HT1080 (cell line): ENCODE data around the gene CALD1. TPM values are rescaled to one million over a fixed set of nuclear protein-coding genes. Genes with fewer than 3 reads are reported as not detected.
A peak's percentile ranks its signal among the peaks of the same experiment; 100 is the strongest.

ENCODE experiments used
- DNase-seq: peaks from one replicate; pipeline ENCODE4 v3.0.0-alpha.2; 2015; ENCODE audit warnings: low read depth
- total RNA-seq: library from RNA; depleted of rRNA; stranded (reverse); fragments of >200 nt; shearing (Covaris generic); gene quantifications from 2 replicates; pipeline ENCODE4 v1.2.3, GENCODE V29; 2014

The CALD1 gene
- total RNA-seq, 1 experiment from 2014 or later: 57.3 TPM

GRCh38 chr7:134787064-134787463 is 7.6 kb downstream of the CALD1 start:
- DNase-seq: no peak

DNA sequence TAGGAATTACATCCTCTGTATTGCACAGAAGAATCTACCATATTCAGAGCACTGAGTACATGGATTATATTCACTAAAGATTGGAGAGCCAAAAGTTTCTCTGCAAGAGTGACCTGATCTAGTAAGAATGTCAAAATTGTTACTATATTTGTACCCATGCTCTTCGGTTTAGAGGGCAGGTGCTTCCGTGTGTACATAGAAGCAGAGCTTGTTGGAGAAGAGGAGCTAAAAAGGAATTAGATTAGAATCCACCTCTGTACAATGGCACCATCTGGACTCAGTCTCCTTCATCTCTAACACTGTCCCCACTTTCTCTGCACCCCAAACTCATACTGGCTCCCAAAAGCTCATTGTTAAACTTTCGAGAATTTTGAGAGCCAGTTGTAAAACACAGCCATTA is 8.3 kb downstream of the CALD1 start:
- no peak for DNase-seq

GRCh38 chr7:134788191-134788590 is 8.8 kb downstream of the CALD1 start:
- no peak for DNase-seq

DNA sequence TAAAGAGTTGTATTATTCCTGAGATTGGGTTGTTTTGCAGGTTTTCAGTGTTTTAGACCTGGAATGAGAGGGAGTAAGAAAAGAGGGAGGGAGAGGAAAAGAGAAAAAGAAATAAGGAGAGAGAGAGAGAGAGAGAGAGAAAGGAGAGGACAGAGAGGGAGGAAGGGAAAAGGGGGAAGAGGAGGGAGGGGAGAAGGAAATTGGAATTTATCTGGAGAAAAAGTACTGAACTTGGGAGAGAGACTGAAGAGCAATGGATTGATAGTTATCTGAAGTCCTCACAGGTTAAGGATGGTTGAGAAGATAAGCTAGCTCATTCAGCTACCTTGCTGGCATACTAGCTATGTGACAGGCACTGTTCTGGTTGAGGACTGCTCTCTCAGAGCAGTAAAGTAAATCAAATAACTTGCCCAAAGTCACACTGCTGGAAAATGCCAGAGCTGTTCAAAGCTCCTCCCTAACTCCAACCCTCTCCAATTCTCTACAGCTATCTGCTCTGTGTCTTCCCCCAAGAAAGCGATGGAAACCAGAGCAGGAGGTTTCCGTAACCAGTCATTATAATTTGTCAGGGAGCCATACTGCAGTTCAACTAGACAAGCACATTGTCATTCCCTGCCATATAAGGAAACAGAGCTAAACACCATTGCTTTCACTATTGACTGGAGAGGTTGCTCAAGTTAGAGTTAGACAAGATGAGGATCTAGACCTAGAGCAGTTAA is 10.7 kb downstream of the CALD1 start:
- no peak for DNase-seq

GRCh38 chr7:134792968-134793367 is 13.5 kb downstream of the CALD1 start:
- DNase-seq: no peak

DNA sequence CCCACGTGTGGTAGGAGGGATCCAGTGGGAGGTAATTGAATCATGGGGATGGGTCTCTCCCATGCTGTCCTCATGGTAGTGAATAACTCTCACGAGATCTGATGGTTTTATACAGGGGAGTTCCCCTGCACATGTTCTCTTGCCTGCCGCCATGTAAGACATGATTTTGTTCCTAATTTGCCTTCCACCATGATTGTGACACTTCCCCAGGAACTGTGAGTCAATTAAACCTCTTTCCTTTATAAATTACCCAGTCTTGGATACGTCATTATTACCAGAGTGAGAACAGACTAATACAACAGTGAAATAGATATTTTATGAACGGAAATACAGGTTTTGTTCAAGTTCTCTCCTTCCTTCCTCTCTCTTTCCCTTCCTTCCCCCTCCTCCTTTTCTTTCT is 15.8 kb downstream of the CALD1 start:
- DNase-seq: no peak

GRCh38 chr7:134798155-134798554 is 18.7 kb downstream of the CALD1 start:
- DNase-seq: no peak

DNA sequence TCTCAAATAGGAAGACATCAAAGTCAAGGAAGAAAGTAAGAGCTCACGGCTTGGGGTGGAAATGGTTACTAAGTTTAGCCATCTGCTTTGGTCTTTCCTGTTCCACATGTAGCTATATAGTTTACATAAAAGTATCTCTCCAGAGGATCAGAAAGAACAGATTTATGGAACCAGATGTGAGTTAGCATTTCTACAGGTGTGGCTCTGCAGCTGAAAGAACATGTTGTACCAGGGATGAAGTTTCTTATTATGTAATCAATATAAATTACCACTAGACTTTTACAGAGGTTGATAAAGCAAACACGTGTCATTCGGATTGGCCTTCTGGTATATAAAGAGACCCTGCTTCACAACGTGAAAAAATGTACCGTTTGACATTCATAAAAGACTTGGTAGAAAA is 19.9 kb downstream of the CALD1 start:
- no peak for DNase-seq

DNA sequence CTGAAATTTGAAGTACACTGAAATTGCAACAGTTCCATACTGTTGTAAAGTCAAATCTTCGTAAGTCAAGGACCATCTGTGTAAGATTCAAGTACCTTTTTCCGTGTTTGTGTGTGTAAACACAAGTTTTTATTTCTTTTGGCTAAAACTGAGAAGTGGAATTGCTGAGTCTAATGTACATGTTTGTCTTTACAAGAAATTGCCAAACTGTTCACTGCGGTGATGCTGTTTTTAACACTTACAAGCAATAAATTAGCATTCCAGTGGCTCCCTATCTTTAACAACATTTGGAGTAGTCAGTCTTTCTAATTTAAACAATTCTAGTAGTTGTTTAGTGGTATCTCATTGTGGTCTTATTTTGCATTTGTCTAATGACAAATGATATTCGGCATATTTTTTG is 23.3 kb downstream of the CALD1 start:
- no peak for DNase-seq

GRCh38 chr7:134804351-134804750 is 24.9 kb downstream of the CALD1 start:
- DNase-seq: peak; percentile 60

DNA sequence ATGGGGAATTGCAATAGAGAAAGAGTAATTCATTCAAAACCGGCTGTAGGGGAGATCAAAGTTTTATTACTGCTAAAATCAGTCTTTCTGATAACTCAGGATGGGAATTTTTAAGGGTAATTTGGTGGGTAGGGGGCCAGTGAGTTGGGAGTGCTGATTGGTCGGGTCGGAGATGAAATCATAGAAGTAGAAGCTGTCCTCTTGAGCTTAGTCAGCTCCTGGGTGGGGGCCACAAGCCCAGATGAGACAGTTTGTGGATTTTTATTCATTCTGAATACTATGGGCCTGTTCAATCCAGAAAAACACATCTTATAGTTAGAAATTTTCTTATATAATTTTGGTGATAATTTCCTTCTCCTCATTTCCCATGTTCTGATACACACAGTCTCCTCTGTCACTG is 25.4 kb downstream of the CALD1 start:
- no peak for DNase-seq

DNA sequence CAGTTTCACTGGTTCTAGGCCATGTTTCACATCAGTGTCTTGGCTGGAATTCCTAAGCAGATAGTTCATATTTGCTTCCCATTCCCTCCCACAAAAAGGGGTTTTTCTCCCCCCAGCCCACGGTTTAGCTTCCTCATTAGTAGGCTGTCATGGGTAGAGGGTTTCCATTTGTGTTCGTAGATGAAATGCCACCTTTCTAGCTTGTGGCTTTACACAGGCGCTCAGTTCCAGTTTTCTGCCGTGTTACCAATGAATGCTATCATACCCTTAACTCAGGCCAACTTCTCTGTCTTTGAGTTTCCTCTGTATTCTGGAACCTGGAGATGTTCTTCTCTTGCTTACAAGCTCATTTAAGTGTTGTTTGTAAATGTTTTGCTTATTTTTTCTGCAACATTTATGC is 26.8 kb downstream of the CALD1 start:
- no peak for DNase-seq

GRCh38 chr7:134809616-134810015 is 30.2 kb downstream of the CALD1 start:
- no peak for DNase-seq

- no peak for DNase-seq
Measured at GRCh38 chr7:134811765-134812164, 32.3 kb downstream of the CALD1 start.

- peak; percentile 46 for DNase-seq
Measured at GRCh38 chr7:134813663-134814396, 34.4 kb downstream of the CALD1 start.

GRCh38 chr7:134814730-134815364 is 35.4 kb downstream of the CALD1 start:
- DNase-seq: no peak

DNA sequence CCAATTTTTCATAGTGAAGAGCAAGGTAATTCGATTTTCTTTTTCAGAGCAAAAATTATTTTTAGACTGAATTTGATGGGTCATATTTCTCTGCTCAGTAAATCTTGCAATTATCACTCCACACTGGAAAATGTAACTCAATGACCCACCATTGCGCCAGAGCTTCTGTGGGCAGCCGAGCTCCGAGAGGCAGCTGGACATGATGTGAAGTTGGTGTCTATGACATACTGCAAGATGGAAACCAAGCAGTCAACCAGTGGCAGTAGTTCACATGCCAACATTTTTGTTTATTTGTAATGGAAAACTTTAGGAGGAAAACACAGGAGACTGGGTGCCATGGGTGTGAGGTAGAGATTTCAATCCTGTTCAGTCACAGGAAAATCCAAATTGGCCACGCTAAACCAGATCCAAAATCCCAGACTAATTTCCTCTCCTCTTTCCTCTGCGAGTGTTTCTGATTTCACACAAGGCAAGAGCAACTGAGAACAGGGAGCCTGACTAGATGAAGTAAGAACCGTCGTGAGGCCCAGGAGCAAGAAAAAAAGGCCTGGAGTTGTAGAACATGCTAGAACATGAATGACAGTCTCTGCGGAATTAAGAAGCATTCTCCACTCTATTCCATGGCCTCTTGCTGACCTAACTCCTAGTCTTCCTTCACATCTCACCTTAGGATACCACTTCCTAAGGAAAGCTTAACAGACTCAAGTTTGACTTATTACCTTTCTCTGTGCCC is 39.3 kb downstream of the CALD1 start:
- DNase-seq: no peak

- no peak for DNase-seq
Measured at GRCh38 chr7:134819401-134819800, 40.0 kb downstream of the CALD1 start.

DNA sequence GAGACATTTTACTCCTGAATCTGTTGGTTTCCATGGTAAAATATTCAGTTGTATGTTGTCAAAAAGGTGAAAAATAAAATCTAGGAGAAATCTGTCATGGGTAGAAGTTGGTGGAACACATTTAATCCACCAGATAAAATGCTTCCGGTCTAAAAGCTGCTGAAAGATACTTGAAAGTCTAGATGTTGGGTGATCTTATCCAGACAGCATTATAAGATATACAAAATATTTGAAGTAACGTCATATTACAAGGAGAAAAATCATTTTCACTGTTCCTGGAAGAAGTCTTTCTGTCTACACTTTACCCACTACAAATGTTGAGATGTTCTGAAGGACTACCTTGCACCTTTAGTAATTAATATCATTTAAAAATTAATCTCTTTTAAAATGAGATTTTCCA is 40.9 kb downstream of the CALD1 start:
- no peak for DNase-seq

DNA sequence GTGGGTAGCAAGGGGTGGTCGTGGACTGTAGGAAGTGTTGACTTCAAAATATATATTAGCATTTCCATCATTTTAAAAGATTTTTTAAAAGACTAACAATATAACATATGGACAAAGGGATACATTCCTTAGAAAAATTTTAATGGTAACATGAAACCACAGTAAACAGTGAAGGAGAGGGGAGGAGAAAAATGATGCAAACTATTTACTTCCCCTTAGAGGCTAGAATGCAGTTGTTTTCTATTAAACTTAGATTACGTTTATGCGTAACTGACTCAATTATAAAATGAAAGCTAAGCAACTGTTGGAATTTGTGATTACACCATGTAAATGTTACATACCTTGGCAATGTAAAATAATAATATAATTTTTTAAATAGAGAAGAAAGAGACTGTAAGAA is 41.3 kb downstream of the CALD1 start:
- no peak for DNase-seq

DNA sequence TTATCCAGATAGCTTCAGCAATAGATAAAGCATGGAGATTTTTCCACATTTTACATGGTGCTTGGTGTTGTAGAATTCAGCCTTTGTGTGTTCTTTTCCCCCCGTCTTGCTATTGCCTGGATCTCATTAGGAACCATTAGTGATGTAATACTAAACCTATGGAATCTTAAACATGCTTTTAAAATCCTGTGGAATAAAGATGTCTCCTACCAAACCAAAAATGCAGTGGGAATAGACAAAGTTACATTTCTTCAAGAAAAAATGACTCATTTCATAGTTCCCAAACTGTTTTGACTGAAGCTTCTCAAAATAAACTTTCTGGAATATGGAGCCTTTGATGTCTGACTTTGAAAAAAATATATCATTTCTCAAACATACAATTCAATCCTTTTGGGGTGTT is 44.0 kb downstream of the CALD1 start:
- no peak for DNase-seq

- DNase-seq: no peak
Measured at GRCh38 chr7:134825666-134826065, 46.2 kb downstream of the CALD1 start.
